ENCODE data around the gene KLHDC1. TPM values are rescaled to one million over a fixed set of nuclear protein-coding genes. Genes with fewer than 3 reads are reported as not detected.
A peak's percentile ranks its signal among the peaks of the same experiment; 100 is the strongest.
"Not testable (repeated sequence)": the region's sequence is repeated elsewhere in the genome, so short reads cannot be mapped to it uniquely, and the experiment has no call there.

KLHDC1 gene
- total and polyA plus RNA-seq, 5 donors, result 5.3 to 14.5 (median 10.7) TPM

GRCh38 chr14:49687942-49688700 lies 4.8 kb upstream of the KLHDC1 start, which contains the start of gene POLE2:
TSS of gene POLE2 (minus strand) at chr14:49688214. CDS start at chr14:49688203, 11 bp downstream.
- no peaks in the 10 kb centered on the region for H3K27me3 ChIP-seq (ENCODE audit: control insufficient read depth, insufficient read depth)
- H3K4me1 ChIP-seq (ENCODE audit: control insufficient read depth, insufficient read depth, low read length), result peaks cover 2% of the 10 kb centered on the region
- ATAC-seq (peak; percentile 91), DNase-seq (peak; percentile 80 to 91 (median 91))
- no peaks in the 10 kb centered on the region for H3K9me3 ChIP-seq (ENCODE audit: control insufficient read depth, low read length)
- peak within 1 kb of the TSS; percentile 88 for H3K27ac ChIP-seq (ENCODE audit: low read length)
- intact Hi-C loops (cut with DNase I), result no loop called here
- H3K4me3 ChIP-seq (ENCODE audit: low read length), result peak within 1 kb of the TSS; percentile 71
- WGBS, result 4% methylated on average over 67 of the region's 67 CpGs

- H3K4me3 ChIP-seq (ENCODE audit: low read length), result peak overlapping the region; percentile 71
- H3K9me3 ChIP-seq (ENCODE audit: control insufficient read depth, low read length), result no peaks in the 10 kb centered on the region
- H3K27ac ChIP-seq (ENCODE audit: low read length), result no peak overlapping the region
- H3K27me3 ChIP-seq (ENCODE audit: control insufficient read depth, insufficient read depth), result no peaks in the 10 kb centered on the region
- DNase-seq (no peak), ATAC-seq (no peak)
- 89% methylated on average over 8 of the region's 8 CpGs for WGBS
- H3K4me1 ChIP-seq (ENCODE audit: control insufficient read depth, insufficient read depth, low read length), result peaks cover 2% of the 10 kb centered on the region
- intact Hi-C loops (cut with DNase I), result no loop called here
Measured at GRCh38 chr14:49688701-49689030, 4.3 kb upstream of the KLHDC1 start.

GRCh38 chr14:49691031-49691430 lies 1.9 kb upstream of the KLHDC1 start:
- DNase-seq, result no peak
- 77% methylated on average over 4 of the region's 4 CpGs for WGBS
- Histone ChIP-seq H3K4me1 (ENCODE audit: control insufficient read depth, insufficient read depth, low read length) (peaks cover 2% of the 10 kb centered on the region), H3K9me3 (ENCODE audit: control insufficient read depth, low read length) (no peaks in the 10 kb centered on the region), H3K27ac (ENCODE audit: low read length) (no peak overlapping the region), H3K27me3 (ENCODE audit: control insufficient read depth, insufficient read depth) (no peaks in the 10 kb centered on the region), H3K4me3 (ENCODE audit: low read length) (no peak overlapping the region)
- ATAC-seq, result no peak
- intact Hi-C loops (cut with DNase I), result no loop called here

- intact Hi-C loops (cut with DNase I), result no loop called here
- H3K9me3 ChIP-seq (ENCODE audit: control insufficient read depth, low read length), result no peaks in the 10 kb centered on the region
- H3K4me3 ChIP-seq (ENCODE audit: low read length), result peak overlapping the region; percentile 76
- no peak for ATAC-seq
- H3K27ac ChIP-seq (ENCODE audit: low read length), result no peak overlapping the region
- WGBS, result 47% methylated on average over 6 of the region's 6 CpGs
- peaks cover 2% of the 10 kb centered on the region for H3K4me1 ChIP-seq (ENCODE audit: control insufficient read depth, insufficient read depth, low read length)
- no peaks in the 10 kb centered on the region for H3K27me3 ChIP-seq (ENCODE audit: control insufficient read depth, insufficient read depth)
- DNase-seq, result no peak
Measured at GRCh38 chr14:49692193-49692757, 645 bp upstream of the KLHDC1 start.

GRCh38 chr14:49693735-49694124 lies 810 bp downstream of the KLHDC1 start:
- H3K9me3 ChIP-seq (ENCODE audit: control insufficient read depth, low read length); intact Hi-C loops (cut with DNase I); H3K4me1 ChIP-seq (ENCODE audit: control insufficient read depth, insufficient read depth, low read length); H3K27me3 ChIP-seq (ENCODE audit: control insufficient read depth, insufficient read depth); ATAC-seq; H3K27ac ChIP-seq (ENCODE audit: low read length): not testable (repeated sequence)
- DNase-seq, result peak in 1 of 3 donors; percentile 51
- WGBS, result 15% methylated on average over 13 of the region's 13 CpGs
- H3K4me3 ChIP-seq (ENCODE audit: low read length), result peak overlapping the region; percentile 76

GRCh38 chr14:49702725-49703124 lies 9.8 kb downstream of the KLHDC1 start:
- no peaks in the 10 kb centered on the region for H3K9me3 ChIP-seq (ENCODE audit: control insufficient read depth, low read length)
- intact Hi-C loops (cut with DNase I), result loop anchor here in 1 of 4 donors (10.0 kb wide), 1 partner anchor 52 kb away; no protein-coding TSS in a partner anchor
- H3K27me3 ChIP-seq (ENCODE audit: control insufficient read depth, insufficient read depth), result no peaks in the 10 kb centered on the region
- H3K4me3 ChIP-seq (ENCODE audit: low read length), result no peak overlapping the region
- DNase-seq (no peak), ATAC-seq (no peak)
- 85% methylated on average over 4 of the region's 4 CpGs for WGBS
- H3K4me1 ChIP-seq (ENCODE audit: control insufficient read depth, insufficient read depth, low read length), result peaks cover 1% of the 10 kb centered on the region
- H3K27ac ChIP-seq (ENCODE audit: low read length), result no peak overlapping the region

GRCh38 chr14:49703965-49704364 lies 11.0 kb downstream of the KLHDC1 start:
- DNase-seq, result no peak
- 42% methylated on average over 3 of the region's 3 CpGs for WGBS

GRCh38 chr14:49704471-49704870 lies 11.6 kb downstream of the KLHDC1 start:
- not testable (repeated sequence) for ATAC-seq; H3K9me3 ChIP-seq (ENCODE audit: control insufficient read depth, low read length); DNase-seq; H3K4me1 ChIP-seq (ENCODE audit: control insufficient read depth, insufficient read depth, low read length); H3K27me3 ChIP-seq (ENCODE audit: control insufficient read depth, insufficient read depth); H3K27ac ChIP-seq (ENCODE audit: low read length); H3K4me3 ChIP-seq (ENCODE audit: low read length)
- 88% methylated on average over 4 of the region's 4 CpGs for WGBS
- intact Hi-C loops (cut with DNase I), result loop anchor here in 1 of 4 donors (10.0 kb wide), 1 partner anchor 50 kb away; no protein-coding TSS in a partner anchor

More at GRCh38 chr14:49703965-49704364, 11.0 kb downstream of the KLHDC1 start:
- Histone ChIP-seq H3K27ac (ENCODE audit: low read length) (no peak overlapping the region), H3K4me1 (ENCODE audit: control insufficient read depth, insufficient read depth, low read length) (peaks cover 1% of the 10 kb centered on the region), H3K4me3 (ENCODE audit: low read length) (no peak overlapping the region), H3K27me3 (ENCODE audit: control insufficient read depth, insufficient read depth) (no peaks in the 10 kb centered on the region), H3K9me3 (ENCODE audit: control insufficient read depth, low read length) (no peaks in the 10 kb centered on the region)
- ATAC-seq, result no peak
- intact Hi-C loops (cut with DNase I), result loop anchor here in 1 of 4 donors (10.0 kb wide), 1 partner anchor 51 kb away; no protein-coding TSS in a partner anchor

- H3K27ac ChIP-seq (ENCODE audit: low read length); H3K27me3 ChIP-seq (ENCODE audit: control insufficient read depth, insufficient read depth); H3K9me3 ChIP-seq (ENCODE audit: control insufficient read depth, low read length); H3K4me1 ChIP-seq (ENCODE audit: control insufficient read depth, insufficient read depth, low read length); intact Hi-C loops (cut with DNase I); H3K4me3 ChIP-seq (ENCODE audit: low read length); DNase-seq; ATAC-seq: not testable (repeated sequence)
- 98% methylated on average over 11 of the region's 11 CpGs for WGBS
Measured at GRCh38 chr14:49710993-49711392, 18.1 kb downstream of the KLHDC1 start.

- DNase-seq, result no peak
- no peaks in the 10 kb centered on the region for H3K27me3 ChIP-seq (ENCODE audit: control insufficient read depth, insufficient read depth)
- no peak overlapping the region for H3K4me3 ChIP-seq (ENCODE audit: low read length)
- no peaks in the 10 kb centered on the region for H3K9me3 ChIP-seq (ENCODE audit: control insufficient read depth, low read length)
- no peak for ATAC-seq
- intact Hi-C loops (cut with DNase I), result no loop called here
- no peaks in the 10 kb centered on the region for H3K4me1 ChIP-seq (ENCODE audit: control insufficient read depth, insufficient read depth, low read length)
- H3K27ac ChIP-seq (ENCODE audit: low read length), result no peak overlapping the region
Measured at GRCh38 chr14:49720744-49721143, 27.8 kb downstream of the KLHDC1 start.

GRCh38 chr14:49721733-49722435 lies 29.0 kb downstream of the KLHDC1 start:
- H3K27ac ChIP-seq (ENCODE audit: low read length); H3K27me3 ChIP-seq (ENCODE audit: control insufficient read depth, insufficient read depth); ATAC-seq; H3K4me1 ChIP-seq (ENCODE audit: control insufficient read depth, insufficient read depth, low read length); H3K4me3 ChIP-seq (ENCODE audit: low read length); H3K9me3 ChIP-seq (ENCODE audit: control insufficient read depth, low read length); intact Hi-C loops (cut with DNase I); DNase-seq: not testable (repeated sequence)
- WGBS, result 85% methylated on average over 9 of the region's 9 CpGs

Measured in right cardiac atrium (tissue), 5 donors.